SK-N-SH treated with all-trans-retinoic acid at 6 μM for 48 hours (cell line): Measurements from ENCODE around the gene PUM2.

ENCODE experiments used
- ATAC-seq: fragments of 200-7000 bp; cut with Tn5 transposase; 3 replicates; pipeline ENCODE4 v1.9.1; 2020; ENCODE audit warnings: mild to moderate bottlenecking, moderate library complexity
- CSDC2 ChIP-seq: fragments of 250-450 bp; sonication (Bioruptor Pico); IDR thresholded peaks from 2 replicates; pipeline ENCODE4 v1.5.0; 2020; ENCODE audit warnings: mild to moderate bottlenecking, moderate library complexity
- ESRRG ChIP-seq: fragments of 250-450 bp; sonication (Bioruptor Pico); IDR thresholded peaks from 2 replicates; pipeline ENCODE4 v1.6.1; 2021; ENCODE audit warnings: mild to moderate bottlenecking
- GLIS3 ChIP-seq: fragments of 250-450 bp; sonication (Bioruptor Pico); IDR thresholded peaks from 2 replicates; pipeline ENCODE4 v1.5.0; 2020; ENCODE audit warnings: mild to moderate bottlenecking, moderate library complexity
- ISL1 ChIP-seq: fragments of 250-450 bp; sonication (Bioruptor Pico); IDR thresholded peaks from 2 replicates; pipeline ENCODE4 v2.1.2; 2022; ENCODE audit warnings: mild to moderate bottlenecking, moderate library complexity
- OSR1 ChIP-seq: fragments of 250-450 bp; sonication (Bioruptor Pico); IDR thresholded peaks from 2 replicates; pipeline ENCODE4 v1.8.0; 2022; ENCODE audit warnings: moderate library complexity, mild to moderate bottlenecking, inconsistent platforms
- PPARA ChIP-seq: fragments of 250-450 bp; sonication (Bioruptor Pico); IDR thresholded peaks from 2 replicates; pipeline ENCODE4 v1.5.0; 2020; ENCODE audit warnings: mild to moderate bottlenecking, borderline replicate concordance
- RARB ChIP-seq: fragments of 250-450 bp; sonication (Bioruptor Pico); IDR thresholded peaks from 2 replicates; pipeline ENCODE4 v1.8.0; 2021; ENCODE audit warnings: mild to moderate bottlenecking, moderate library complexity
- SNAI2 ChIP-seq: fragments of 250-450 bp; sonication (Bioruptor Pico); IDR thresholded peaks from 2 replicates; pipeline ENCODE4 v1.5.0; 2020; ENCODE audit warnings: mild to moderate bottlenecking, moderate library complexity
- TCF4 ChIP-seq: fragments of 250-450 bp; sonication (Bioruptor Pico); IDR thresholded peaks from 2 replicates; pipeline ENCODE4 v1.8.0; 2021; ENCODE audit warnings: mild to moderate bottlenecking, moderate library complexity, borderline replicate concordance
- TOX ChIP-seq: fragments of 250-450 bp; sonication (Bioruptor Pico); IDR thresholded peaks from 2 replicates; pipeline ENCODE4 v1.8.0; 2021; ENCODE audit warnings: mild to moderate bottlenecking, moderate library complexity, borderline replicate concordance
- ZC3H10 ChIP-seq: fragments of 250-450 bp; sonication (Bioruptor Pico); IDR thresholded peaks from 2 replicates; pipeline ENCODE4 v1.5.1; 2021; ENCODE audit warnings: mild to moderate bottlenecking, moderate library complexity
- ZFP3 ChIP-seq: fragments of 250-450 bp; sonication (Bioruptor Pico); IDR thresholded peaks from 2 replicates; pipeline ENCODE4 v1.5.0; 2020; ENCODE audit warnings: mild to moderate bottlenecking, moderate library complexity
- ZFP30 ChIP-seq: fragments of 450-650 bp; formaldehyde crosslinking; IDR thresholded peaks from 2 replicates; pipeline ENCODE4 v1.5.0; 2022; ENCODE audit warnings: mild to moderate bottlenecking, moderate library complexity
- ZNF565 ChIP-seq: fragments of 450-650 bp; formaldehyde crosslinking; conservative IDR thresholded peaks from 2 replicates; pipeline ENCODE4 v1.5.0; 2020; ENCODE audit warnings: low read depth, mild to moderate bottlenecking, moderate library complexity
- ZNF70 ChIP-seq: fragments of 450-650 bp; formaldehyde crosslinking; IDR thresholded peaks from 2 replicates; pipeline ENCODE4 v1.5.0; 2020; ENCODE audit warnings: mild to moderate bottlenecking, moderate library complexity
- ZNF8 ChIP-seq: fragments of 450-650 bp; formaldehyde crosslinking; IDR thresholded peaks from 2 replicates; pipeline ENCODE4 v1.5.0; 2020; ENCODE audit warnings: mild to moderate bottlenecking, moderate library complexity
- TF ChIP-seq, protein P1 (sequence below): fragments of 250-450 bp; sonication (Bioruptor Pico); IDR thresholded peaks from 2 replicates; pipeline ENCODE4 v1.5.1; 2020; ENCODE audit warnings: low read depth, mild to moderate bottlenecking, moderate library complexity
- TF ChIP-seq, protein P2 (sequence below): fragments of 250-450 bp; sonication (Bioruptor Pico); IDR thresholded peaks from 2 replicates; pipeline ENCODE4 v1.5.0; 2020; ENCODE audit warnings: mild to moderate bottlenecking, moderate library complexity
- TF ChIP-seq, protein P3 (sequence below): fragments of 250-450 bp; sonication (Bioruptor Pico); IDR thresholded peaks from 2 replicates; pipeline ENCODE4 v1.5.1; 2021; ENCODE audit warnings: mild to moderate bottlenecking, moderate library complexity
- TF ChIP-seq, protein P4 (sequence below): fragments of 250-450 bp; sonication (Bioruptor Pico); IDR thresholded peaks from 2 replicates; pipeline ENCODE4 v1.8.0; 2020; ENCODE audit warnings: mild to moderate bottlenecking, moderate library complexity, borderline replicate concordance

PUM2 gene

DNA sequence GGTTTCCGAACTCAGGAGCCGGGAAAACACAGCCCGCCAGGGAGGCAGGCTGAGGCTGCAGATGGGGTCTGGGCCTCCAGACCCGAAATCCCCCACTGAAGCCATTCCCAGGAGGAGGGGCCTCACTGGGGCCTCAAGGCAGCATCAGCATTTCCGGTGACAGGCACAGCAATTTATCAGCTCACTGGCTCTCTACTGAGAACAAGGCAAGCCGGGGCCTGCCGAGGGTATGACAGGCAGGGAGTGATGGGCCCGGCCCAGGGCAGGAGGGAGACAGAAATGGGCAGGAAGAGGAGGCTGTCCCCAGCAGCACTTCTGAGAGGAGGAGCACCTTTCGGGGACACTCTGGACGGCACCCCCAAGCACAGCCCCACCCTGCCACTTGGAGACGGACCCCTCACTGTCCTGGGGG lies 138.2 kb downstream of the PUM2 start:
- no peak for ATAC-seq
- TF ChIP-seq ZFP3 (CRISPR knock-in tag) (no peak), RARB (CRISPR knock-in tag) (no peak)

DNA sequence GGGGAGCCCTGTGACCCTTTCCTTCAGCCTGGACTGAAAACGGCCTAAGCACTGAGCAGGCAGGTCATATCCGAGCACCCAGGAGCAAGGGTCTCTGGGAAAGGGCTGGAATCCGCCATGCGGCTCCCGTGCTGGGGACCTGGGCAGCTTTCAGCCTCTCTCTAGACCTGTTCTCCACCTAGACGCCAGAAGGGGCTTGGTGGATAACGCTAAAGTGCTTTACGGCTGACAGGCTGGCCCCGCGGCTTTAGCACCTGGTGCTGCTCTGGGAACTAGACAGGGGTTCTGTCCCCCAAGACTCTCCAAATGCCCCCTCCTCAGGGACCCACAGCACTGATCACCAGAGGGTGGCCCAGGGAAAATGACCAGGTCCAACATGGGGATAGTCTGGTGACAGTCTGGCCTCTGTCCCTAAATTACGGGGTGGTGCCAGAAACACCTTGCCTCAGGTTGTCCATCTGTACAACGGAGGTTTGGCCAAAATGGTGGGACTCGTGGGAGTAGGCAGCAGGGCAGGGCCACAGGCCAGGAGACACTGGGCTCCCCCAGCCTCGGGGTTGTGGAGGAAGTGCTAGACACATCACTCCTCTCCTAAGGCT lies 138.7 kb downstream of the PUM2 start:
- ATAC-seq, result no peak
- TF ChIP-seq, protein P1, sequence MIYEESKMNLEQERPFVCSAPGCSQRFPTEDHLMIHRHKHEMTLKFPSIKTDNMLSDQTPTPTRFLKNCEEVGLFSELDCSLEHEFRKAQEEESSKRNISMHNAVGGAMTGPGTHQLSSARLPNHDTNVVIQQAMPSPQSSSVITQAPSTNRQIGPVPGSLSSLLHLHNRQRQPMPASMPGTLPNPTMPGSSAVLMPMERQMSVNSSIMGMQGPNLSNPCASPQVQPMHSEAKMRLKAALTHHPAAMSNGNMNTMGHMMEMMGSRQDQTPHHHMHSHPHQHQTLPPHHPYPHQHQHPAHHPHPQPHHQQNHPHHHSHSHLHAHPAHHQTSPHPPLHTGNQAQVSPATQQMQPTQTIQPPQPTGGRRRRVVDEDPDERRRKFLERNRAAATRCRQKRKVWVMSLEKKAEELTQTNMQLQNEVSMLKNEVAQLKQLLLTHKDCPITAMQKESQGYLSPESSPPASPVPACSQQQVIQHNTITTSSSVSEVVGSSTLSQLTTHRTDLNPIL (CRISPR knock-in tag), result no peak
- no peak for TF ChIP-seq OSR1 (CRISPR knock-in tag)
- no peak for TF ChIP-seq ESRRG (CRISPR knock-in tag)
- no peak for TF ChIP-seq TOX (CRISPR knock-in tag)
- TF ChIP-seq RARB (CRISPR knock-in tag), result no peak
- TF ChIP-seq ZNF565 (CRISPR knock-in tag), result no peak
- no peak for TF ChIP-seq GLIS3 (CRISPR knock-in tag)
- TF ChIP-seq, protein P2, sequence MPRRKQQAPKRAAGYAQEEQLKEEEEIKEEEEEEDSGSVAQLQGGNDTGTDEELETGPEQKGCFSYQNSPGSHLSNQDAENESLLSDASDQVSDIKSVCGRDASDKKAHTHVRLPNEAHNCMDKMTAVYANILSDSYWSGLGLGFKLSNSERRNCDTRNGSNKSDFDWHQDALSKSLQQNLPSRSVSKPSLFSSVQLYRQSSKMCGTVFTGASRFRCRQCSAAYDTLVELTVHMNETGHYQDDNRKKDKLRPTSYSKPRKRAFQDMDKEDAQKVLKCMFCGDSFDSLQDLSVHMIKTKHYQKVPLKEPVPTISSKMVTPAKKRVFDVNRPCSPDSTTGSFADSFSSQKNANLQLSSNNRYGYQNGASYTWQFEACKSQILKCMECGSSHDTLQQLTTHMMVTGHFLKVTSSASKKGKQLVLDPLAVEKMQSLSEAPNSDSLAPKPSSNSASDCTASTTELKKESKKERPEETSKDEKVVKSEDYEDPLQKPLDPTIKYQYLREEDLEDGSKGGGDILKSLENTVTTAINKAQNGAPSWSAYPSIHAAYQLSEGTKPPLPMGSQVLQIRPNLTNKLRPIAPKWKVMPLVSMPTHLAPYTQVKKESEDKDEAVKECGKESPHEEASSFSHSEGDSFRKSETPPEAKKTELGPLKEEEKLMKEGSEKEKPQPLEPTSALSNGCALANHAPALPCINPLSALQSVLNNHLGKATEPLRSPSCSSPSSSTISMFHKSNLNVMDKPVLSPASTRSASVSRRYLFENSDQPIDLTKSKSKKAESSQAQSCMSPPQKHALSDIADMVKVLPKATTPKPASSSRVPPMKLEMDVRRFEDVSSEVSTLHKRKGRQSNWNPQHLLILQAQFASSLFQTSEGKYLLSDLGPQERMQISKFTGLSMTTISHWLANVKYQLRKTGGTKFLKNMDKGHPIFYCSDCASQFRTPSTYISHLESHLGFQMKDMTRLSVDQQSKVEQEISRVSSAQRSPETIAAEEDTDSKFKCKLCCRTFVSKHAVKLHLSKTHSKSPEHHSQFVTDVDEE (CRISPR knock-in tag), result no peak
- TF ChIP-seq TCF4 (CRISPR knock-in tag), result no peak
- no peak for TF ChIP-seq PPARA (CRISPR knock-in tag)
- TF ChIP-seq, protein P3, sequence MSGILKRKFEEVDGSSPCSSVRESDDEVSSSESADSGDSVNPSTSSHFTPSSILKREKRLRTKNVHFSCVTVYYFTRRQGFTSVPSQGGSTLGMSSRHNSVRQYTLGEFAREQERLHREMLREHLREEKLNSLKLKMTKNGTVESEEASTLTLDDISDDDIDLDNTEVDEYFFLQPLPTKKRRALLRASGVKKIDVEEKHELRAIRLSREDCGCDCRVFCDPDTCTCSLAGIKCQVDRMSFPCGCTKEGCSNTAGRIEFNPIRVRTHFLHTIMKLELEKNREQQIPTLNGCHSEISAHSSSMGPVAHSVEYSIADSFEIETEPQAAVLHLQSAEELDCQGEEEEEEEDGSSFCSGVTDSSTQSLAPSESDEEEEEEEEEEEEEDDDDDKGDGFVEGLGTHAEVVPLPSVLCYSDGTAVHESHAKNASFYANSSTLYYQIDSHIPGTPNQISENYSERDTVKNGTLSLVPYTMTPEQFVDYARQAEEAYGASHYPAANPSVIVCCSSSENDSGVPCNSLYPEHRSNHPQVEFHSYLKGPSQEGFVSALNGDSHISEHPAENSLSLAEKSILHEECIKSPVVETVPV (CRISPR knock-in tag), result no peak
- no peak for TF ChIP-seq ZFP30 (CRISPR knock-in tag)
- TF ChIP-seq ZNF70, result no peak
- no peak for TF ChIP-seq ISL1 (CRISPR knock-in tag)
- no peak for TF ChIP-seq ZFP3 (CRISPR knock-in tag)
- TF ChIP-seq, protein P4, sequence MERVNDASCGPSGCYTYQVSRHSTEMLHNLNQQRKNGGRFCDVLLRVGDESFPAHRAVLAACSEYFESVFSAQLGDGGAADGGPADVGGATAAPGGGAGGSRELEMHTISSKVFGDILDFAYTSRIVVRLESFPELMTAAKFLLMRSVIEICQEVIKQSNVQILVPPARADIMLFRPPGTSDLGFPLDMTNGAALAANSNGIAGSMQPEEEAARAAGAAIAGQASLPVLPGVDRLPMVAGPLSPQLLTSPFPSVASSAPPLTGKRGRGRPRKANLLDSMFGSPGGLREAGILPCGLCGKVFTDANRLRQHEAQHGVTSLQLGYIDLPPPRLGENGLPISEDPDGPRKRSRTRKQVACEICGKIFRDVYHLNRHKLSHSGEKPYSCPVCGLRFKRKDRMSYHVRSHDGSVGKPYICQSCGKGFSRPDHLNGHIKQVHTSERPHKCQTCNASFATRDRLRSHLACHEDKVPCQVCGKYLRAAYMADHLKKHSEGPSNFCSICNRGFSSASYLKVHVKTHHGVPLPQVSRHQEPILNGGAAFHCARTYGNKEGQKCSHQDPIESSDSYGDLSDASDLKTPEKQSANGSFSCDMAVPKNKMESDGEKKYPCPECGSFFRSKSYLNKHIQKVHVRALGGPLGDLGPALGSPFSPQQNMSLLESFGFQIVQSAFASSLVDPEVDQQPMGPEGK (CRISPR knock-in tag), result no peak

DNA sequence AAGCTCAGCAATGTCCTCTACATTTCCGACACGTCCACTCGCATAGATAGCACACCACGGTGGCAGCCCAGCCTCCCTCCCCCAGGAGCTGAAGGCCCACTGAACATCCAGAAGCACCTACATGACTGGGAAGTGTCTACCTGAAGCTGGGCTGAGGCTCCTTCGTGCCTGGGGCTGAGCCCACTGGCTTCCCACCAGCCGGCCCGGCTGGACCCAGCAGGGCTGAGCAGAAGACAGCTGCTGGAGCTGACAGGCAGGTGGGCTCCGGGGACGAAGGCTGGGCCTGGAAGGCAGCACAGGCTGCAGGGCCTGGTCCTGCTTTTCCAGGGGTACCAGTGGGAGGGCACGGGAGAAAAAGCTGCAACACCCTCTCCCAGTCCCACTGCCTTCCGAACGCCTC lies 139.2 kb downstream of the PUM2 start:
- ATAC-seq, result no peak
- TF ChIP-seq ISL1 (CRISPR knock-in tag) (no peak), ZC3H10 (CRISPR knock-in tag) (no peak), ZFP3 (CRISPR knock-in tag) (no peak), SNAI2 (CRISPR knock-in tag) (no peak), ESRRG (CRISPR knock-in tag) (no peak), GLIS3 (CRISPR knock-in tag) (no peak), RARB (CRISPR knock-in tag) (no peak), TOX (CRISPR knock-in tag) (no peak), ZNF8 (CRISPR knock-in tag) (no peak), TCF4 (CRISPR knock-in tag) (no peak), ZFP30 (CRISPR knock-in tag) (no peak), CSDC2 (CRISPR knock-in tag) (no peak)
- TF ChIP-seq, protein P3 (CRISPR knock-in tag), result no peak
- TF ChIP-seq, protein P4 (CRISPR knock-in tag), result no peak
